Cardiac fibroblast (primary cell): Measurements from ENCODE around the gene CLCN4.

ENCODE experiments used
- DNase-seq, 2 donors: peaks; one replicate each; pipeline versions ENCODE4 v3.0.0 to v3.0.0-alpha.2; 2010; ENCODE audit warnings: low read depth in 2 of 2
- H3K4me3 ChIP-seq, 2 donors: replicated peaks in 1 of 2; 1 replicate in 1 of 2; 2 replicates in 1 of 2; pipeline ENCODE4 v1.5.1; 2011; ENCODE audit warnings: low read depth in 2 of 2, low read length in 2 of 2, mild to moderate bottlenecking in 2 of 2, moderate library complexity in 1 of 2
- TF ChIP-seq, protein P1 (sequence below): IDR thresholded peaks from one replicate; pipeline ENCODE4 v1.5.1; 2011; ENCODE audit warnings: low read depth, mild to moderate bottlenecking, low read length, inconsistent platforms

CLCN4 gene

DNA sequence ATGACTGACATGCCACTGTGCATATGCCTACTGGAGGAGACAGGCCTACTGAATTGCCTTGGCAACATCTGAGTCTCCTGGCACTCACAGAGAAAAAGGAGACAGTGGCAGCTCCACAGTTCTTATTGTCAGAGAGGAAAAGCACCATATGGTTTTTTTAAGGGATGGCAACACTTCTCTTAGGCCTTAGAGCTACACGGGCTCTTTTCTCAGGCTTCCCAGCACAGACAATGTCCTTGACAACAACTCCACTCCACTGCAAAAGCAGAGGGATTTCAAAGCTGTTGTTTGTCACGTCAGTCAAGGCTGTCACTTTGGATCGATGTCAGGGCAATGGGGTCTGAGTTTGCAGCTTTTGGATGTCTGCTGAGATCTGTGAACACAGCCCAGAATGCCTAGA lies 4.7 kb upstream of the CLCN4 start:
- TF ChIP-seq, protein P1, sequence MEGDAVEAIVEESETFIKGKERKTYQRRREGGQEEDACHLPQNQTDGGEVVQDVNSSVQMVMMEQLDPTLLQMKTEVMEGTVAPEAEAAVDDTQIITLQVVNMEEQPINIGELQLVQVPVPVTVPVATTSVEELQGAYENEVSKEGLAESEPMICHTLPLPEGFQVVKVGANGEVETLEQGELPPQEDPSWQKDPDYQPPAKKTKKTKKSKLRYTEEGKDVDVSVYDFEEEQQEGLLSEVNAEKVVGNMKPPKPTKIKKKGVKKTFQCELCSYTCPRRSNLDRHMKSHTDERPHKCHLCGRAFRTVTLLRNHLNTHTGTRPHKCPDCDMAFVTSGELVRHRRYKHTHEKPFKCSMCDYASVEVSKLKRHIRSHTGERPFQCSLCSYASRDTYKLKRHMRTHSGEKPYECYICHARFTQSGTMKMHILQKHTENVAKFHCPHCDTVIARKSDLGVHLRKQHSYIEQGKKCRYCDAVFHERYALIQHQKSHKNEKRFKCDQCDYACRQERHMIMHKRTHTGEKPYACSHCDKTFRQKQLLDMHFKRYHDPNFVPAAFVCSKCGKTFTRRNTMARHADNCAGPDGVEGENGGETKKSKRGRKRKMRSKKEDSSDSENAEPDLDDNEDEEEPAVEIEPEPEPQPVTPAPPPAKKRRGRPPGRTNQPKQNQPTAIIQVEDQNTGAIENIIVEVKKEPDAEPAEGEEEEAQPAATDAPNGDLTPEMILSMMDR, result no peak
- H3K4me3 ChIP-seq, result no peak overlapping the region
- DNase-seq, result no peak

DNA sequence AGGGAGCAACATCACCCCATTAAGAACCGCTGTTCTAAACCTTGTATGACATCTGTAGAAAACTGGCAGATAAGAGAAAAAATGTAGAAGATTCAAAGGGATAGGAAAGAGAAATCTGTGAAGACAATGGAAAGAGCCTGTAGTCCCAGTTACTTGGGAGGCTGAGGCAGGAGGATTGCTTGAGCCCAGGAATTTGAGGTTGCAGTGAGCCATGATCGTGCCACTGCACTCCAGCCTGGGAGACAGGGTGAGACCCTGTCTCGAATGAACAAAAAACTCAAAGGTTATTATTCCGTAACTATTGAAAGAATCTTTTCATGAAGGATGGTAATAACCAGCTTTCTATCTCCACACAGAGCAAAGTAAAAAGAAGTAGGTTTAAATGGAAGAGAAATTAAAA lies 1.6 kb upstream of the CLCN4 start:
- no peak for DNase-seq
- TF ChIP-seq, protein P1, result no peak
- no peak overlapping the region for H3K4me3 ChIP-seq

DNA sequence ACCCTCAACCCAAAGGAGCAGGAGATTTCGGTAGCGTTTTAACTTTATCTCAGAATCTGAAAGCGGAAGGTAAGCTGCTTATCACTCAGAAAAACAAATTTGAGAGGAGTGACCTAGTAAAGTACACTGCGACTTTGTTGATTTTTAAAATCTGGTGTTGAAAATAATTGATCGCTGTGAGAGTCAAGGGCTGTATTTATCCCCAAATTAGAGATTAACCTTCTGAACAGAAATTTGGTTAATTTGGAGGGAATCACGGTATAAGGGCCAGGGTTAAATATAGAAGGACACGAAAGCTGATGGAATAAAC lies 212 bp downstream of the CLCN4 start:
- peak overlapping the region; percentile 33 to 34 for H3K4me3 ChIP-seq
- TF ChIP-seq, protein P1, result no peak
- no peak for DNase-seq

DNA sequence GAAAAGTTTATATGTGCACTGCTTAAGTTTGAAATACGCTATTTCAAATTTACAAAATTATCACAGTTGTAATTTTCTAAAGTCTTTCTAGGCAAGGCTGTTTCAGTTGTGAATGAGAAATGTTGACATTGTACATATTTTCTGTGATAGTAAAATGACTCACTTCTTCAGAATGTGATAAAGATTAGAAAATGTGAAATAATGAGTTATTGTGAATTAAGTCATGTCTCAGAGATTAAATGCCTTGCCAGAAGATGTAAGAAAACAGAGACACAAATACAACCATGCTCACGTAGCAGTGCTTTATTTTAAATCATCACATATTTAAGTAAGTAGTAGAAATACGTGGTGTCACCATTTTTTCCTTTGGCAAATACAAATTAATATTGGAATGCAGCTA lies 768 bp downstream of the CLCN4 start:
- DNase-seq, result peak; percentile 51 to 60
- TF ChIP-seq, protein P1, result no peak
- peak overlapping the region in 1 of 2 donors; percentile 33 for H3K4me3 ChIP-seq

DNA sequence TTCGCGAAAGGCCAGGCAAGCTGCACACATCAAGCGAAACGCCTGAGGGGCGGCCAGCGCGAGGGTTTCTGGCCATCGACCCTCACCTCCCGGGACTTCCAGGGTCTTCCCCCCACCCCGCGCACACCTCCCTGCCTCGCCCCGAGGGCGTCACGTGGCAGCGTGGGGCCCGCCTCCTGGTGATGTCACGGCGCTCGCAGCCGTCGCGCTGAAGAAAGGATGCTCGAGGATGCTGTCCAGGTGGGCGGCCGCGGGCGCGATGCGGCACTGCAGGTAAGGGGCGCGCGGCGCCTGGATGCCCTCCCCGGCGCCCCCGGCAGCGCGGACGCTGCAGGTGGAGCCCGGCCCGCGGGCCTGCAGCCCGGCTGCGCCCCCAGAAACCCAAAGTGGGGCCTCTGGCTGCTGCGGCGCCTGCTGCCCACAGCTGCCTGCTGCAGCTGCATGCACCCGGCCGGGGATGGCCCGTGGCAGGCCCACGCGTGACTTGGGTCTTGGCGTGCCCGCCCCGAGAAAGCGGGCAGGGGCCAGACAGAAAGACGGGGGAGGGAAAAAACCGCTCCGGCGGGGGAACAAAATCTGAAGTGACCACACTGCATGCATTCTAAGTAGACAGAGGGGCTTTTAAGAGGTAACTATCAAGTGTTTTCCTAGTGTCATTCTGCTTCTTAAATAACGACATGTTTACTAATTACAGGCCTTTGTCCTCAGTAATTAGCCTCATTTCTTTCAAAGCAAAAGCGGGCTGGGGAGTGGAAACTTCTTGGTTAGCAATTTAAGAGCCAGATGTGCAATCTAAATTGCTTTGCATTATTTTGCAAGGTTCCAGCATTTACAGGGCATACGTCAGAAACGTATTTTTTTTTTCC lies 1.7 kb downstream of the CLCN4 start:
- peak overlapping the region; percentile 37 to 41 for H3K4me3 ChIP-seq
- TF ChIP-seq, protein P1, result no peak
- no peak for DNase-seq

DNA sequence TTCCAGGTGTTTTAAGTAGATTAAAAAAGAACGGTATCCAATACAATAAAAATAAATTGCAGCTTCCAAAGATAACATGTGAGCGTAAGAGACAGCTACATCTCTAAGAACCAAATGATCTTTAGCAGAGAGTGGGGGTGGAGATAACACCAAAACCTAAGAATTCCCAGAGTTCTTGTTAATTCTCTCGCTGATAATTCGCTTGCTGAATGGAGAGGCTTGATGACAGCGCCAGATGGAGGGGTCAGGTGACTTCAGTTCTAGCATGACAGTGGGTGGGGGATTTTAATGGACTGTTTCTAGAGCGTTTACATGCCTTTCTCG lies 2.3 kb downstream of the CLCN4 start:
- H3K4me3 ChIP-seq, result no peak overlapping the region
- no peak for DNase-seq
- TF ChIP-seq, protein P1, result no peak

DNA sequence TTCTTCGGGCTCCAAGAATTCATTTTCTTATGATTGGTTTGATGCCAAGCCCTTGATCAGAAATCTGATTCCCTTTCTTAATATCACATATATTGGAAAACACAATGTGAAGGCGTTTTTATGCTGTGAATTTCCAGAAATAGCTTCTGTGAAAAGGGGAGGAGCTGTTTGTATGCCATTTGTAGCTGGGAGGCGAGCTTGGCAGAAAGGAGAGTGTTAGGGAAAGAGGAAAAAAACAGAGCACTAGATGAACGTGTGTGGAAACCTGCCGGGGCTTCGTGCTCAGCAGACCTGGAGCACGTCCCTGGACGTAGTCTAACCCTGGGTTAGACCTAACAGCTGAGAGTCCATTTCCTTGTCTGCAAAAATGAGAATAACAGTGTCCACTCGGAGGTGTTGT lies 3.4 kb downstream of the CLCN4 start:
- no peak overlapping the region for H3K4me3 ChIP-seq
- DNase-seq, result no peak
- TF ChIP-seq, protein P1, result no peak
